Endothelial cell (in vitro differentiated cells): ENCODE data around the gene TMEM208. TPM values are rescaled to one million over a fixed set of nuclear protein-coding genes. Genes with fewer than 3 reads are reported as not detected.
A peak's percentile ranks its signal among the peaks of the same experiment; 100 is the strongest.

Experiments used
- DNase-seq: peaks from one replicate; pipeline ENCODE4 v3.0.0; 2021; ENCODE audit warnings: low spot score
- H3K27ac Mint-ChIP-seq: one replicate; pipeline ENCODE4 v1.8.0; 2021; ENCODE audit warnings: mixed read lengths, inconsistent platforms; ENCODE audit not compliant: unreplicated experiment
- H3K27me3 Mint-ChIP-seq: one replicate; pipeline ENCODE4 v1.8.0; 2021; ENCODE audit warnings: mild to moderate bottlenecking, moderate library complexity, mixed read lengths, inconsistent platforms; ENCODE audit not compliant: unreplicated experiment
- H3K36me3 Mint-ChIP-seq: one replicate; pipeline ENCODE4 v1.8.0; 2021; ENCODE audit warnings: mild to moderate bottlenecking, low read depth, mixed read lengths, inconsistent platforms; ENCODE audit not compliant: unreplicated experiment
- H3K4me1 Mint-ChIP-seq: one replicate; pipeline ENCODE4 v1.8.0; 2021; ENCODE audit warnings: mild to moderate bottlenecking, mixed read lengths, inconsistent platforms; ENCODE audit not compliant: unreplicated experiment
- H3K4me3 Mint-ChIP-seq: one replicate; pipeline ENCODE4 v1.8.0; 2021; ENCODE audit warnings: mild to moderate bottlenecking, mixed read lengths, inconsistent platforms; ENCODE audit not compliant: unreplicated experiment
- H3K9me3 Mint-ChIP-seq: one replicate; pipeline ENCODE4 v1.8.0; 2021; ENCODE audit warnings: mixed read lengths, inconsistent platforms; ENCODE audit not compliant: unreplicated experiment
- CTCF ChIP-seq: fragments of 200-600 bp; sonication (generic); IDR thresholded peaks from one replicate; pipeline ENCODE4 v1.5.0; 2021; ENCODE audit warnings: antibody characterized with exemption; ENCODE audit not compliant: unreplicated experiment
- total RNA-seq: library from RNA; stranded (reverse); fragmentation: NEBNext Ultra II Directional; extraction: Animal tissue kit (Norgen Biotek cat#: 25700); gene quantifications from one replicate; pipeline ENCODE4 v1.2.1, GENCODE V29; 2021; ENCODE audit not compliant: unreplicated experiment

TMEM208 gene
- total RNA-seq, 1 donor from 2014 or later = 33.6 TPM

- Mint-ChIP-seq H3K27ac (peak overlapping the region; percentile 52), H3K27me3 (peaks cover 14% of the 10 kb centered on the region), H3K4me1 (peaks cover 15% of the 10 kb centered on the region), H3K9me3 (no peaks in the 10 kb centered on the region), H3K4me3 (peak overlapping the region; percentile 49), H3K36me3 (no peaks in the 10 kb centered on the region)
- no peak for DNase-seq
- no peak for TF ChIP-seq CTCF
These were observed 38.9 kb downstream of the TMEM208 start for GRCh38 chr16:67265834-67266233.

- DNase-seq = no peak
- no peak for TF ChIP-seq CTCF
- peaks cover 7% of the 10 kb centered on the region for H3K27me3 Mint-ChIP-seq
- peaks cover 15% of the 10 kb centered on the region for H3K4me1 Mint-ChIP-seq
- H3K27ac Mint-ChIP-seq = no peak overlapping the region
- no peaks in the 10 kb centered on the region for H3K9me3 Mint-ChIP-seq
- H3K4me3 Mint-ChIP-seq = no peak overlapping the region
- no peaks in the 10 kb centered on the region for H3K36me3 Mint-ChIP-seq
These were observed 41.2 kb downstream of the TMEM208 start for GRCh38 chr16:67268136-67268579.

GRCh38 chr16:67269766-67270165 lies 42.8 kb downstream of the TMEM208 start:
- DNase-seq = no peak
- Mint-ChIP-seq H3K4me3 (no peak overlapping the region), H3K4me1 (peaks cover 8% of the 10 kb centered on the region), H3K9me3 (no peaks in the 10 kb centered on the region), H3K27ac (no peak overlapping the region), H3K27me3 (peaks cover 4% of the 10 kb centered on the region), H3K36me3 (no peaks in the 10 kb centered on the region)
- TF ChIP-seq CTCF = no peak

GRCh38 chr16:67270931-67271338 lies 44.0 kb downstream of the TMEM208 start:
- H3K27ac Mint-ChIP-seq = no peak overlapping the region
- H3K4me1 Mint-ChIP-seq = peaks cover 4% of the 10 kb centered on the region
- H3K9me3 Mint-ChIP-seq = no peaks in the 10 kb centered on the region
- no peak overlapping the region for H3K4me3 Mint-ChIP-seq
- no peak for TF ChIP-seq CTCF
- H3K27me3 Mint-ChIP-seq = peaks cover 3% of the 10 kb centered on the region
- H3K36me3 Mint-ChIP-seq = no peaks in the 10 kb centered on the region
- DNase-seq = no peak

- Mint-ChIP-seq H3K4me3 (no peak overlapping the region), H3K27me3 (no peaks in the 10 kb centered on the region), H3K27ac (no peak overlapping the region), H3K9me3 (no peaks in the 10 kb centered on the region), H3K4me1 (no peaks in the 10 kb centered on the region), H3K36me3 (peaks cover 2% of the 10 kb centered on the region)
- no peak for DNase-seq
- TF ChIP-seq CTCF = no peak
These were observed 44.5 kb downstream of the TMEM208 start for GRCh38 chr16:67271446-67271845.
